Measurements from ENCODE around the gene MEFV.

Gene MEFV

GRCh38 chr16:3215601-3216262, 40.7 kb downstream of the MEFV start:
- DNase-seq, result no peak

GRCh38 chr16:3214904-3215600, 41.4 kb downstream of the MEFV start:
- DNase-seq, result no peak

GRCh38 chr16:3212567-3212966, 43.9 kb downstream of the MEFV start:
- no peak for DNase-seq

- DNase-seq, result no peak
Observed at GRCh38 chr16:3212006-3212405, 44.4 kb downstream of the MEFV start.

- DNase-seq, result no peak
Observed at GRCh38 chr16:3207086-3207953, 49.1 kb downstream of the MEFV start.

- DNase-seq, result peak in 1 of 2 experiments; percentile 9
Observed at GRCh38 chr16:3205939-3206338, 50.5 kb downstream of the MEFV start.

- DNase-seq, result no peak
Observed at GRCh38 chr16:3202903-3203539, 53.4 kb downstream of the MEFV start.

- peak in 1 of 2 experiments; percentile 8 for DNase-seq
Observed at GRCh38 chr16:3198334-3199072, 57.9 kb downstream of the MEFV start.

- DNase-seq, result peak in 1 of 2 experiments; percentile 42
Observed at GRCh38 chr16:3197694-3198333, 58.6 kb downstream of the MEFV start.

GRCh38 chr16:3195975-3196374, 60.5 kb downstream of the MEFV start:
- DNase-seq, result no peak

GRCh38 chr16:3194792-3195191, 61.6 kb downstream of the MEFV start:
- DNase-seq, result no peak

- no peak for DNase-seq
Observed at GRCh38 chr16:3193221-3194212, 62.9 kb downstream of the MEFV start.

- no peak for DNase-seq
Observed at GRCh38 chr16:3192476-3193019, 63.9 kb downstream of the MEFV start.
